ENCODE measurements around the gene CEP120.
A peak's percentile ranks its signal among the peaks of the same experiment; 100 is the strongest.
"Not testable (repeated sequence)": the region's sequence is repeated elsewhere in the genome, so short reads cannot be mapped to it uniquely, and the experiment has no call there.

The CEP120 gene

GRCh38 chr5:123438244-123438643 lies 15.0 kb upstream of the CEP120 start:
- no peak for DNase-seq

GRCh38 chr5:123436201-123436600 lies 13.0 kb upstream of the CEP120 start:
- no peak for DNase-seq

DNA sequence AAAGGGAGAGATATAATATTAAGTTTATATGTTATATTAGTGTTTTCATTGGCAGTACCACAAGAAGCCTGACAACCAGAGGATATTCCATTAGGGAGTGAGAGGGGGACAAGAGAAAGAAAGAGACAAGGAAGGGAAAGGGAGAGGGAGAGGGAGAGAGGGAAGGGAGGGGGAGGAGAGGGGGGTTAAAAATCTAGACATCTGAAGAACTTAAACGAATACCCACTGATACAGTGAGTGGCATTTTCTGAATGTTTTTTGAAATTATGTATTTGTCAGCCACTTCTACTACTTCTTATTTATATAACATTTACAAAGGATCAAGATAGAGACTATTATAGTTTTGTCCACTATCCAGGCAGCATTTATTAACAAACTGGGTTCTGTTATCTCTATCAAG lies 11.6 kb upstream of the CEP120 start:
- no peak for DNase-seq

DNA sequence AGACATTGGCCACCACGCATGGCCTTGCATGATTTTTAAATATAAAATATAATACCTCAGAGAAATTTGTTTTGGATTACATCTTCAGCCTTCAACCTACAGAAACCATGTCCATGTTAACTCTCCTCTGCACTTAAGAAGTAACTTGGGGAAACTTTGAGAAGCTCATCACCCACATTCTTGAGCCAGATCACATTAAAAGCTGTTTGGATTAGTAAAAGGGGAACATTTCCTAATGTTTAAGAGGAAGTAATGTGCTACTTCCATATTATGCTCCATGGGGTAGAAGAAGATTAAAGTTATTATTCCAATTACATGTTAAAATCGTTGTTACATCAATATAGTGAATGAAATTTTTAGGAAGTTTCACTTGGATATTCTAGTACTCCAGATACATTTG lies 10.4 kb upstream of the CEP120 start:
- DNase-seq = no peak

DNA sequence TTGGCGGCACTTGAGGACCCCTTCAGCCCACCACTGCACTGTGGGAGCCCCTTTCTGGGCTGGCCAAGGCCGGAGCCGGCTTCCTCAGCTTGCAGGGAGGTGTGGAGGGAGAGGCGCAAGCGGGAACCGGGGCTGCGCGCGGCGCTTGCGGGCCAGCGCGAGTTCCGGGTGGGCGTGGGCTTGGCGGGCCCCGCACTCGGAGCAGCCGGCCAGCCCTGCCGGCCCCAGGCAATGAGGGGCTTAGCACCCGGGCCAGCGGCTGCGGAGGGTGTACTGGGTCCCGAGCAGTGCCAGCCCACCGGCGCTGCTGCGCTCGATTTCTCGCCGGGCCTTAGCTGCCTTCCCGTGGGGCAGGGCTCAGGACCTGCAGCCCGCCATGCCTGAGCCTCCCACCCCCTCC lies 7.2 kb upstream of the CEP120 start:
- DNase-seq = not testable (repeated sequence)

GRCh38 chr5:123429993-123430392 lies 6.8 kb upstream of the CEP120 start:
- peak in 1 of 2 donors; percentile 38 for DNase-seq

DNA sequence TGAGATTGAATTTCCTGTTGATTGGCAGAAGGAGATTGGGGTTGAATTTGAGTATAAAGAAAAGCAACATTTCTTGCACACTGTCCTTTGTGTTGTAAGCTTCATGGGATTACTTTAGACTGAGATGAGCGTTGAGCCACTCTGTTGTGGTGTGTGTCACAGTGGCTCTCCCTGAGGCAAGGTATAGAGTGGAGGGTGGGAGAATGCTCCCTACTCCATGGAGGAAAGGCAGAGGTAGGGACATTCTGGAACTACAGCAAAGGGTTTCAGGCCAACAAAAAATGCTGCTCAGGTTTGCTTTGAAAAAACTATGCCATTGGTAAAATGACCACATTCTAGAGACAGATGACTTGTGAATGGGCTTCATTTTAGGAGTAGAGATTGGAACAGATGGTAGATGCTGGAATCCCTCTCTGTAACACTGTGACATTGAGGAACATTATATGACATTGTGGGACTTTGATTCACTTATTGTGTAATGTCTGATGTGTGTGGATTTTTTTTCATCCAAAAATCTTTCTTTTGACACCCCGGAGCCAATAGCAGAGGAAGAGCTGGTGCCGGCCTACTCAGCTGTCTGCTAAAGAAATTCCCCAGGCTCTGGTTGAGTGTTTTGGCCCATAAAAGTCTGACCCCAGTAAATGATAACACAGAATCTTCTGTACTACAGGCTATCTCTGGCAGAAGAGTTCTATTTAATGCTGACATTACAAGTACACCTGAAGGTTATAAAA lies 6.2 kb upstream of the CEP120 start:
- no peak for DNase-seq

DNA sequence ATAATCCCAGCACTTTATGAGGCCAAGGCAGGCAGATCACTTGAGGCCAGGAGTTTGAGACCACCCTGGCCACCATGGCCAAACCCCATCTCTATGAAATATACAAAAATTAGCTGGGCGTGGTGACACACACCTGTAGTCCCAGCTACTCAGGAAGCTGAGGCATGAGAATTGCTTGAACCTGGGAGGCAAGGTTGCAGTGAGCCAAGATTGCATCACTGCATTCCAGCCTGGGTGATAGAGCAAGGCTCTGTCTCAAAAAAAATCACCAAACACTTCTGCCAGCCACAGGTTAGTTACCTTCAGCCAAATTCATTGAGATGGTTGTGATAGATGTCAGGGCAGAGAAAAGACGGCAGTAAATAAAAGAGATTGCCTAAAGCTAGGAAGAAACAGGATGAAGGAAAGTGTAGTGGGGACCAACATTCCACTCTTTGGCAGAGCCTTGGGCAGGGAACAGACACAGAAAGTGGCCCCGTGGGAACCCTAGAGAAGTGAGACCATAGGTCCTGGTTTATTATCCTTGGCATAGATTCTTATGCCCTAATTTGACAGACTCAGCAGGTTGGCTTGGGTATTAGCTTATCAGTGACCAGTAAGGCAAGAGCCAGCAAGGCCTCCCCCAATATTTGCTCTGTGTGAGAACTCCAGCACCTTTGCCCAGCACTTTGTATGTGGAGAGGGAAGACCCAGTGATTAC lies 5.5 kb upstream of the CEP120 start:
- DNase-seq = no peak

DNA sequence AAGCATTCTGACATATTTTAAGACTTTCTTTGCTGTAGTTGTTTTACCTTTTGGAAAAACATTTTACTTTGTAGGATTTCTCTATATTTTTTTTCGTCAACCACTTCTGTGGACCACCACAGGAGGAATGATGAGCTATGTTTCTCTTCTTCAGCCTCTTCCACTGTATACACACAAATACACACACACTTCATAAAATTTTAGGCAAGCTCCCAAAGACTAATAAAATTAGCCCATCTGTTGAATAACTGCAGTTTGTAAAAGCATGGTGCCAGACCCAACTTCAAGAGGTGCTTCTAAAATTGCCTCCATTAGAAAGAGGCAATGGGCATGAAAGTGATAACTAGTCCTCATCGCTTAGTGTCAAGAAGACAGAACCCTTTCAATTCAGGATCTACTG lies 4.1 kb upstream of the CEP120 start:
- no peak for DNase-seq

- no peak for DNase-seq
Measured at GRCh38 chr5:123425431-123425830, 2.2 kb upstream of the CEP120 start.

GRCh38 chr5:123422433-123423277 lies 548 bp downstream of the CEP120 start:
- DNase-seq = peak; percentile 13 to 33

- no peak for DNase-seq
Measured at GRCh38 chr5:123421773-123422172, 1.4 kb downstream of the CEP120 start.

- DNase-seq = no peak
Measured at GRCh38 chr5:123414974-123415373, 8.2 kb downstream of the CEP120 start.

GRCh38 chr5:123412206-123412605 lies 11.0 kb downstream of the CEP120 start:
- DNase-seq = no peak

- DNase-seq = not testable (repeated sequence)
Measured at GRCh38 chr5:123401999-123402398, 21.2 kb downstream of the CEP120 start.

DNA sequence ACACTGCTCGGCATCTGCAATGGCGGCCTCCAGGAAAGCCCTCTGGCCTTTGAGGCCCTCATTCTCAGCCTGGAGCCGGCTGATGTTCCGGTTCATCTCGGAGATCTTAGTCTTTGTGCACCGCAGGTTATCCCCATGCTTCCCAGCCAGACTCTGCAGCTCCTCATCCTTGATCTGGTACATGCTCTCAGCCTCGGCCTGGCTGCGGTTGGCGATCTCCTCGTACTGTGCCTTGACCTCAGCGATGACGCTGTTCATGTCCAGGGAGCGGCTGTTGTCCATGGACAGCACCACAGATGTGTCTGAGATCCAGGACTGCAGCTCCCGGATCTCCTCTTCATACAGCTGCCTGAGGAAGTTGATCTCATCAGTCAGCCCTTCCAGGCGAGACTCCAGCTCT lies 21.9 kb downstream of the CEP120 start:
- no peak for DNase-seq

DNA sequence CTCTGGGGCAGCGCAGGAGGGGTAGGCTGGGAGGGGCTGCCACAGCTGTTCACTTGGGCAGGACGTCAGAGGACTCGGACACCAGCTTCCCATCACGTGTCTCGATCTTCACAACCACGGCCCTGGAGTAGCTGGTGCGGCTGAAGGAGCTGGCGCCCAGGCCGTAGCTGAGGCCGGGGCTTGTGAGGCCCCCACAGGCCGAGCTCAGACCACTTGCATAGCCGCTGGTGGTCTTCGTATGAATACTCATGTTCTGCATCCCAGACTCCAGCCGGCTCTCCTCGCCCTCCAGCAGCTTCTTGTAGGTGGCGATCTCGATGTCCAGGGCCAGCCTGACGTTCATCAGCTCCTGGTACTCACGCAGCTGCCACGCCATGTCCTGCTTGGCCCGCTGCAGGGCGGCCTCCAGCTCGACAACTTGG lies 22.3 kb downstream of the CEP120 start:
- DNase-seq = not testable (repeated sequence)

GRCh38 chr5:123398058-123398733 lies 25.0 kb downstream of the CEP120 start:
- DNase-seq = peak in 1 of 2 donors; percentile 40

DNA sequence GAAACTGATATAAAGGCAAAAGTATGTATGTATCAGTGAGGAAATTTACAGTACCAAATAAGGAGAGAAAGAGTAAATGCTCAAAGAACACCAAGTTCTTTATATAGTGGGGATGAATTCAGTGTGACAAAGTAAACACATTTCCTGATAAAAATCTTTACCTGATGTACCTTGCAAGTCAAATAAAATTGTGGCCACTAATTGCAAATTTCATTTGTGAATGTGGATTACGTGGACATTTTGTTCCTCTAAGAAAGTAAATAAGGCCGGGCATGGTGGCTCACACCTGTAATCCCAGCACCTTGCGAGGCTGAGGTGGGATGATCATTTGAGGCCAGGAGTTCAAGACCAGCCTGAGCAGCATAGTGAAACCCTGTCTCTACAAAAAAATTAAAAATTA lies 25.7 kb downstream of the CEP120 start:
- no peak for DNase-seq

- no peak for DNase-seq
Measured at GRCh38 chr5:123391009-123391408, 32.2 kb downstream of the CEP120 start.

- no peak for DNase-seq
Measured at GRCh38 chr5:123389794-123390193, 33.4 kb downstream of the CEP120 start.

- no peak for DNase-seq
Measured at GRCh38 chr5:123387313-123387712, 35.9 kb downstream of the CEP120 start.

- no peak for DNase-seq
Measured at GRCh38 chr5:123382252-123382651, 41.0 kb downstream of the CEP120 start.

Data from CD4-positive, alpha-beta T cell treated with Interferon alpha-2 for 1 hour (primary cell).